Right hindlimb (tissue), 1 donor: ENCODE measurements around the gene KCNE1.
"Not testable (repeated sequence)": the region's sequence is repeated elsewhere in the genome, so short reads cannot be mapped to it uniquely, and the experiment has no call there.

Experiments used
- DNase-seq: peaks from one replicate; pipeline ENCODE4 v3.0.0-alpha.2; 2018

Gene KCNE1

DNA sequence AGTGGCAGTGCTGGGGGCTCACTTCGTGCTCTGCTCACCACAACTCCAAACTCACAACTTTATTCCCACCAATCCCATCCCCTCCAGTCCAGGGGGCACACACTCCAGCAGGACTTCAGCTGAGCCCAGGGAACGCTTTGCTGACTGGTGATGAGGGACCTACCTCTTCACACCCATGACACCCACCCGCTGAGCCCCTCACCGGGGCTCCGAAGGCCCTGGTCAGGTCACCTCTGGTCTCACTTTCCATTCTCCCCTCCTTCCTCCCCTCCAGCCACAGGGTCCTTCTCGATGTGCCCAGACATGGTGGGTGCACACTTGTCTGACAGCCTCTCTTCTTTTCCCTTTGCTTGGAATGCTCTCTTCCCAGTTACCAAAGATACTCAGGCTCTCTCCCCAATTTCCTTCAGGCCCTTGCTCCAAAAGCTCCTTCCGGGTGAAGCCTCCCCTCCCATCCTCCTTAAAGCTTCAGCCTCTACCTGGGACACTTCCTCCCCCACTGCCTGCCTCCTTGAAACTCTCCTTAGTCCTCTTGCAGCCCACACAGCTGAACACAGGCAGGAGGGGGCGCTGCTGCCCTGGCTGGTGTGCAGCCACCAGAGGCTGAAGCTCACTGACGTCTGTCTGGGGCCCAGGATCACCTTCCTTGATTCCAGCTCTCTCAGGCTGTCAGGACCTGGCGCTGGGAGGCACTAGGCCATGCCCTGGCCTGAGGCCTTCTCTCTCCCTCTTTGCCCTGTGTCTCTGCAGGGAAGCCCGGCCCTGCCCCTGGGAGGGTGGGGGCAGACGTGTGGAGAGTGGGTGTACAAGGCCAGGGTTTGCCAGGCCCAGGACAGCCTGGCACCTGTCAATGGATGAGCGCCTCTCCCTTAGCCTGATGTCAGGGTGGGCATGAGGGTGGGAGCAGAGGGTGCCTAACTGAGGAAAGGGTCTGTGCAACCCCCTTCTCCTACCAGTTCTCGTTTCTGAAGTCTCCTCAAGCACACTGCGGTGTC, 1.6 kb downstream of the KCNE1 start:
- peak; percentile 71 for DNase-seq

GRCh38 chr21:34509151-34509550, 2.9 kb downstream of the KCNE1 start:
- DNase-seq = no peak

- no peak for DNase-seq
Observed at GRCh38 chr21:34504595-34504994, 7.4 kb downstream of the KCNE1 start.

DNA sequence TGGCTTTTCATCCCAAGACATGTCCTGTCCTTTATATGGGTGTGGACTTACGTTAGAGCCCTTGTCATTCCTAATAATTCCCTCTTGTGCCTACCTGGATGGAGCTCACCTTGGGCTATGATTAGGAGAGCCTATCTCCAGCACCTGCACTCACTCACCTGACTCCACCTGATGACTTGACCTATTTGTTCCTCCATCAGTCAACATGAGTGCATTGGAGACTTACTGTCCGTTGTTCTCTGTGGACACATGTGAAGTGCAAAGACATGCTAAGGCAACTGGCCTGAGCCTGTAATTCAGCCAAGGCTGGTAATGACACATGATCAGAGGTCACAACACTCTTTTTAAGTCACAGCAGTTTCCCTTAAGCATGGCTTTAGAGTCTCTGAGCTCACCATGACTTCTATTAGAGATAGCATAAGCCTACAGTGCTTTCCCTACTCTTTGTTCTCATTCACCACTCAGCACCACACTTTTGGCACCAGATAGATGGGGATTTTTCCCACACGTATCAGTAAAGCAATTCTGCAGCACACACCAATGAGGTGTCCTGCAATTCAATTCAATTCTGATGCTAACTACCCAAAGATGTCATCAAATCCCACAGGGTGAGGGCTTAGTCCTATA, 9.4 kb downstream of the KCNE1 start:
- DNase-seq = no peak

DNA sequence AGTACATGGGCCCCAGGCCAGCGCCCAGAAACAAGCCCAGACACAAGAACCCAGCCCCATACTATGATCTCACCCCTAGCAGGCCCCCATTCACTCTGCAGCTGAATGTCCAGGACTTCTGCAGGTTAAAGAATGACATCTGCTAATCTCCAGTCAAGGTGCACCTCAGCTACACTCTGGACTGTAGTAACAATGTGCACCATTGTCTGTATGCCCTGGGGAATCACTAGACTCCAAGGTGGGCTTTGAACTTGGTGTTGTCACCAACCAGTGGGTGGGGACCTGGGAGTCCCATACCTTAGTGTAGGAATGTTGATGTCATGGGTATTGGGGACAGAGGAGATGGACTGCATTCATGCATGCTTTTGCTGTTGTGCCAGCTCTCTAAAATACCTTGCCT, 10.3 kb downstream of the KCNE1 start:
- DNase-seq = no peak

- DNase-seq = no peak
Observed at GRCh38 chr21:34500191-34500590, 11.8 kb downstream of the KCNE1 start.

DNA sequence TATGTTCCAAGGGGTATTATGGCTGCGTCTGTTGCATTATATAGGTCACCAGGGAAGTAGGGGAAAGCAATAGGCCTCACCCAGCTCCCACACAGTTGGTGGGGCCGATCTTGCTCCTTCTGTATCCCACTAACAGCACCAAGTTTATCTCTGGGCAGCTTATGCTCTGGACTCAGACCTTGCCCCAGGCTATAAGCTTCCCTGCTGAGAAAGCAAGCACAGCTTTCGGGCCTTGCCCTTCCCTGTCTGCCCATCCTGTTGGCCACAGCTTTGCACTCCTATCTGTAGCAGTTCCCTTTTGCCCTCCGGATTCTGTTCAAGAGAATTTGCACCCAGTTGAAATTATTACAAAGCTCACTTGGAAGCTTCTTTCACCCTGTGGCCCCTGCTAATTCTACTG, 12.9 kb downstream of the KCNE1 start:
- no peak for DNase-seq

- no peak for DNase-seq
Observed at GRCh38 chr21:34498623-34499022, 13.4 kb downstream of the KCNE1 start.

GRCh38 chr21:34483854-34484253, 28.2 kb downstream of the KCNE1 start:
- DNase-seq = not testable (repeated sequence)

DNA sequence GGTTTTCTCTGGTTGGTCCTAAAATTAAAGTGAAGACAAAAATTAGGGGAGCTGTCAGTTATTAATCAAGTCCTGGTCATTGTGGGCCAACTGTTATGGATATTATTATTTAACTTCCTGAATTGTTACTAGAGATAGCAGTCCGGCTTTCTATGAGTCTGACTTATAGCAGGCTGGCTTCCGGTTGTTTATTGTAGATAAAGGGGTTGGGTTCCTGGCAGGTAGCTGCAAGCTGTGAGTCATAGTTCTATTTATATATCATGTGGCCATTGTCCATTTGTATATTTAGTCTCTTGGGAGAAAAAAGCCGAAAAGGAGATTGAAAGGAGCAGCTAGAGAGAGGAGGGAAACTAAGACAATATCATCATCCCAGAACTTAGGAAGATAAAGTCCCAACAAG, 28.6 kb downstream of the KCNE1 start:
- not testable (repeated sequence) for DNase-seq

- not testable (repeated sequence) for DNase-seq
Observed at GRCh38 chr21:34467333-34467732, 44.7 kb downstream of the KCNE1 start.

DNA sequence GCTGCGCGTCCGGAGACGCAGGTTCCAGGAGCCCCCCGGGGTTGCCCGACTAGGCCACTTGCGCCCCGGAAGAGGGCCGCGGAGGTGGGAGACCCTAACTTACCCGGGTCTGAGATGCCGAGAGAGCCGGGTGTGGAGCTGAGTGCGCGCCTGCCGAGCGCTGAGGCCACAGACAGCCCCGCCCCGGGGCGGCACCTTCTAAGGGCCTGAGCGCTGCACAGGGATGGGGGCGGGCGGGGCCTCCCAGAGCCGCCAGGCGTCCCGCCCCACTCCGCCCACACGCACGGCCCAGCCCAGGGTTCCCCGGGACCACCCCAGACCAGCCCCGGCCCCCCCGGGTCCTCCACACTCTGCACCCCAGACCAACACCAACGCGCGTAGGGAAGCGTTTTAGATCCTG, 52.6 kb downstream of the KCNE1 start:
- DNase-seq = not testable (repeated sequence)

- not testable (repeated sequence) for DNase-seq
Observed at GRCh38 chr21:34458266-34458665, 53.7 kb downstream of the KCNE1 start.

- not testable (repeated sequence) for DNase-seq
Observed at GRCh38 chr21:34456180-34456579, 55.8 kb downstream of the KCNE1 start.

DNA sequence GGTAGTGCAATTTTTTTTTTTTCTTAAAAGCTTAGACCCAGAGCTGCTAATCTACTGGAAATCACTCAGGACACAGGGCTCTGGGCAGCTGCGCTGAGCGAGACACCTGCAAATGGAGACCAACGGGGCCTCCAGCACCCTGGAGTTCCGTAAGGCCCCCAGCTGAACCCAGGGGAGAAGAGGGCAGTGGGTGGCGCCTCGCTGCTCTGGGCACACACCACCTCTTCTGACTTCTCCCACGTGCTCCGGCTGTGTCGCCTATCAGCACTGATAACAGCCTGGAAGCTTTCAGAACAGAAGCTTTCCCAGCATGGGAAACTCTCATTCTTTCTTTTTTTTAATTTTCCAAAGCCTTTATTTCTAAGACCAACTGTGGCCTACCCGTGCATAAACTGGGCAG, 56.4 kb downstream of the KCNE1 start:
- DNase-seq = not testable (repeated sequence)

DNA sequence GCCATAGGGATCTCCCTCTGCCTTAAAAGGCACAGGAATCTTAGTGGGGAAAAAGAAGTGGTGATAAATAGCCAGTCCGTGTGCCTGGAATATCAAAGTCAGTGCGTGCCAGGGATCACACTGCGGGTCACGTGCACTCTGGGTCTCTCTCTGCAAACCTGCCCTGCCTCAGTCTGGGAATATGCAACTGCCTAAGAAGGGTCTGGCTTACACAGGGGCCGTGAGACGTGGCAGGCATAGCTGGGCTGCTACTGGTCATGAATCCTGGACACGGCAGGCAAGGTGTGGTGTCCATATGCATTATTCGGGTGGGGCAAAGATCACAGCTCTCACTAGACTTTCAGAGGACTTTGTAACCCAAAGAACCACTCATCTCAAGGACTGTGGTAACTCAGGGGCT, 65.0 kb downstream of the KCNE1 start:
- not testable (repeated sequence) for DNase-seq

GRCh38 chr21:34443486-34443885, 68.5 kb downstream of the KCNE1 start:
- not testable (repeated sequence) for DNase-seq

GRCh38 chr21:34429710-34430109, 82.3 kb downstream of the KCNE1 start:
- DNase-seq = not testable (repeated sequence)

- not testable (repeated sequence) for DNase-seq
Observed at GRCh38 chr21:34428441-34428840, 83.6 kb downstream of the KCNE1 start.

- not testable (repeated sequence) for DNase-seq
Observed at GRCh38 chr21:34427339-34427738, 84.7 kb downstream of the KCNE1 start.

GRCh38 chr21:34423805-34424204, 88.2 kb downstream of the KCNE1 start, which contains the start of gene SMIM34:
TSS of gene SMIM34 (minus strand) at chr21:34423951. CDS start at chr21:34423839, 112 bp downstream.
- DNase-seq = not testable (repeated sequence)

DNA sequence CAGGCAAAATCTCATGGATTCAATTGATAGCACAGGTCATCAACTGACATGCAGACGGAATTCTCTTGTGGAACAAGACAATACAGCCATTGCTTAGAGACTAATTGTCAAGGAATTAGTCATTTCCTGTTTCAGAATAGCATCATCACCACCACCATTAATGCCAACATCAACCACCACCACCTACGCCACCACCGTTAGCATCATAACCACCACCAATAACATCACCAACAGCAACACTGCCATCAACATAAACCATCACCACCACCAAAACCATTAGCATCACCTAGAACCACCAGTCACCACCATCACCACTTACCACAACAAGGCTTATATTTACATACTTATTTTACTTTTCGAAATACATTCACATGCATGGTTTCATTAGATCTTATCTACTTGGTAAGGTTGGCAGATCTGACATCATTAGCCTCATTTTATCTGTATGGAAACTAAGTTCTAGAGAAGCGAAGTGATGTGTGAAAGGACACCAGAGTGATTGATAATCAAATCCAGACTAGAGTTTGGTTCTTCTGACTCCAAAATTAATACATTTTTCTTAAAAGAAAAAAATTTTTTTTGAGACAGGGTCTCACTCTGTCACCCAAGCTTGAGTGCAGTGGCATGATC, 94.4 kb downstream of the KCNE1 start:
- DNase-seq = not testable (repeated sequence)

DNA sequence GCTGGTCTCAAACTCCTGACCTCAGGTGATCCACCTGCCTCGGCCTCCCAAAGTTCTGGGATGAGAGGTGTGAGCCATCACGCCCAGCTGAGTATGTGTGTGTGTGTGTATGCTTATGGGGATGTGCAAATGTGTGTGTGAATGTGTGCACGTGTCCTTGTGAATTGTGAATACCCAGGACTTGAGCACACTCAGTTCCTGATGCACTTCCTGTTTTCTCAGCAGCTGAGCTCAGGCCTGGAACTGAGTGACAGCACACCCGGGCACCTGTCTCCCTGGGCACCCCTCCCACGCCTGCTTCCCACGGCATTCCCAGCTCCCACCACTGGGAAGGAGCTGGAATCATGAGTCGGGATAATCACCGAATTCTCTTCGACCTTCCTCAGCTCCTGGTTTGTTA, 104.7 kb downstream of the KCNE1 start:
- DNase-seq = not testable (repeated sequence)
